Right cardiac atrium (tissue), 5 donors: ENCODE data around the gene ATP5PB. TPM values are rescaled to one million over a fixed set of nuclear protein-coding genes. Genes with fewer than 3 reads are reported as not detected.

Source experiments
- ATAC-seq, 2 donors: fragments of 200-7000 bp; cut with Tn5 transposase; one replicate each; pipeline versions ENCODE4 v1.8.0 to v1.9.1; 2020; ENCODE audit warnings: moderate library complexity in 2 of 2, mild to moderate bottlenecking in 1 of 2
- DNase-seq, 3 donors: peaks; one replicate each; pipeline ENCODE4 v3.0.0-alpha.2; 2020
- H3K27ac ChIP-seq: one replicate; pipeline ENCODE4 v1.5.1; 2013; ENCODE audit warnings: mild to moderate bottlenecking, low read length, control low read depth, moderate library complexity
- H3K27me3 ChIP-seq: one replicate; pipeline ENCODE4 v1.6.1; 2013; ENCODE audit not compliant: control insufficient read depth, insufficient read depth
- H3K4me1 ChIP-seq: one replicate; pipeline ENCODE4 v1.6.1; 2013; ENCODE audit warnings: low read length; ENCODE audit not compliant: control insufficient read depth, insufficient read depth
- H3K4me3 ChIP-seq: one replicate; pipeline ENCODE4 v1.5.1; 2013; ENCODE audit warnings: low read length, control low read depth
- H3K9me3 ChIP-seq: one replicate; pipeline ENCODE4 v1.6.1; 2013; ENCODE audit warnings: low read length; ENCODE audit not compliant: control insufficient read depth
- WGBS: extraction: QIAGEN DNeasy Blood & Tissue Kit; methylation state at CpG from one replicate; pipeline ENCODE4 v1.1.7; 2013; 5-methylcytosine and 5-hydroxymethylcytosine counted together
- intact Hi-C, 4 donors: fragments of 100-400 bp; cut with DNase I; formaldehyde crosslinking; loops; one replicate each; pipeline versions ENCODE4 v1.11.0 to v1.14.0; 2022 to 2023
- polyA plus RNA-seq: library from polyadenylated mRNA; stranded (reverse); fragments of 200-250 nt; gene quantifications from one replicate; pipeline ENCODE4 v1.2.3, GENCODE V29; 2013
- total RNA-seq, 4 donors: library from RNA; stranded (reverse); fragmentation: NEBNext Ultra II Directional; extraction: Animal tissue kit (Norgen Biotek cat#: 25700); gene quantifications; one replicate each; pipeline ENCODE4 v1.2.1, GENCODE V29; 2021
- donor health status: healthy with polysubstance abuse.
- donor health status: DM: no; HTN: yes; CAD: no.
- donor health status: DM: no; HTN: no; CAD: no.
- donor health status: DM: no; HTN: yes; CAD: no; lungs with severe emphysema.
- donor health status: DM: yes; HTN: yes; CAD: no.

The ATP5PB gene
- total and polyA plus RNA-seq, 5 donors, result 433 to 918 (median 494) TPM

GRCh38 chr1:111446967-111447892 is 2.0 kb upstream of the ATP5PB start:
- Histone ChIP-seq H3K4me1 (no peaks in the 10 kb centered on the region), H3K4me3 (no peak overlapping the region), H3K9me3 (no peaks in the 10 kb centered on the region), H3K27me3 (no peaks in the 10 kb centered on the region), H3K27ac (no peak overlapping the region)
- ATAC-seq, result no peak
- intact Hi-C loops, result no loop called here
- 68% methylated on average over 4 of the region's 4 CpGs for WGBS
- no peak for DNase-seq

GRCh38 chr1:111448482-111448917 is 764 bp upstream of the ATP5PB start:
- Histone ChIP-seq H3K27ac (peak overlapping the region; percentile 13), H3K4me3 (peak overlapping the region; percentile 94), H3K9me3 (no peaks in the 10 kb centered on the region), H3K27me3 (no peaks in the 10 kb centered on the region), H3K4me1 (no peaks in the 10 kb centered on the region)
- WGBS, result 1% methylated on average over 25 of the region's 25 CpGs
- DNase-seq (no peak), ATAC-seq (peak; percentile 23 to 26)
- intact Hi-C loops, result no loop called here

GRCh38 chr1:111449703-111450017 is 396 bp downstream of the ATP5PB start:
- intact Hi-C loops, result no loop called here
- 1% methylated on average over 8 of the region's 8 CpGs for WGBS
- DNase-seq, result no peak
- peak overlapping the region; percentile 99 for H3K27ac ChIP-seq
- H3K4me3 ChIP-seq, result peak overlapping the region; percentile 94
- no peak for ATAC-seq
- no peaks in the 10 kb centered on the region for H3K27me3 ChIP-seq
- no peaks in the 10 kb centered on the region for H3K9me3 ChIP-seq
- no peaks in the 10 kb centered on the region for H3K4me1 ChIP-seq

GRCh38 chr1:111450185-111450584 is 921 bp downstream of the ATP5PB start:
- Histone ChIP-seq H3K4me1 (no peaks in the 10 kb centered on the region), H3K27ac (no peak overlapping the region), H3K4me3 (peak overlapping the region; percentile 94), H3K27me3 (no peaks in the 10 kb centered on the region), H3K9me3 (no peaks in the 10 kb centered on the region)
- WGBS, result 52% methylated on average over 3 of the region's 3 CpGs
- no peak for DNase-seq
- intact Hi-C loops, result no loop called here
- ATAC-seq, result no peak

- no peaks in the 10 kb centered on the region for H3K4me1 ChIP-seq
- no peak for DNase-seq
- intact Hi-C loops, result no loop called here
- no peak overlapping the region for H3K27ac ChIP-seq
- no peaks in the 10 kb centered on the region for H3K9me3 ChIP-seq
- H3K4me3 ChIP-seq, result no peak overlapping the region
- no peaks in the 10 kb centered on the region for H3K27me3 ChIP-seq
- no peak for ATAC-seq
- 75% methylated on average over 3 of the region's 3 CpGs for WGBS
Measured at GRCh38 chr1:111452581-111452980, 3.3 kb downstream of the ATP5PB start.

- 82% methylated on average over 3 of the region's 3 CpGs for WGBS
- DNase-seq, result no peak
- H3K27me3 ChIP-seq, result no peaks in the 10 kb centered on the region
- intact Hi-C loops, result no loop called here
- H3K4me3 ChIP-seq, result no peak overlapping the region
- H3K27ac ChIP-seq, result no peak overlapping the region
- ATAC-seq, result no peak
- H3K4me1 ChIP-seq, result no peaks in the 10 kb centered on the region
- no peaks in the 10 kb centered on the region for H3K9me3 ChIP-seq
Measured at GRCh38 chr1:111453706-111454105, 4.4 kb downstream of the ATP5PB start.

GRCh38 chr1:111454859-111455641 is 5.8 kb downstream of the ATP5PB start:
- H3K4me3 ChIP-seq, result no peak overlapping the region
- H3K4me1 ChIP-seq, result no peaks in the 10 kb centered on the region
- no peak for ATAC-seq
- H3K9me3 ChIP-seq, result no peaks in the 10 kb centered on the region
- no peak overlapping the region for H3K27ac ChIP-seq
- no peak for DNase-seq
- intact Hi-C loops, result no loop called here
- WGBS, result 68% methylated on average over 5 of the region's 5 CpGs
- H3K27me3 ChIP-seq, result no peaks in the 10 kb centered on the region

- intact Hi-C loops, result no loop called here
- Histone ChIP-seq H3K4me3 (no peak overlapping the region), H3K27me3 (no peaks in the 10 kb centered on the region), H3K4me1 (no peaks in the 10 kb centered on the region), H3K27ac (no peak overlapping the region), H3K9me3 (no peaks in the 10 kb centered on the region)
- WGBS, result 93% methylated on average over 3 of the region's 3 CpGs
- ATAC-seq (no peak), DNase-seq (no peak)
Measured at GRCh38 chr1:111455642-111456031, 6.4 kb downstream of the ATP5PB start.

GRCh38 chr1:111461765-111462164 is 12.5 kb downstream of the ATP5PB start:
- Histone ChIP-seq H3K27me3 (no peaks in the 10 kb centered on the region), H3K27ac (no peak overlapping the region), H3K4me3 (no peak overlapping the region), H3K4me1 (peaks cover 3% of the 10 kb centered on the region), H3K9me3 (no peaks in the 10 kb centered on the region)
- DNase-seq (no peak), ATAC-seq (no peak)
- intact Hi-C loops, result no loop called here
- 92% methylated on average over 6 of the region's 6 CpGs for WGBS

- Histone ChIP-seq H3K27me3 (no peaks in the 10 kb centered on the region), H3K4me3 (no peak overlapping the region), H3K9me3 (no peaks in the 10 kb centered on the region), H3K4me1 (peaks cover 3% of the 10 kb centered on the region), H3K27ac (no peak overlapping the region)
- ATAC-seq (no peak), DNase-seq (no peak)
- intact Hi-C loops, result no loop called here
- WGBS, result 78% methylated on average over 4 of the region's 4 CpGs
Measured at GRCh38 chr1:111462370-111463028, 13.2 kb downstream of the ATP5PB start.
